Measurements from ENCODE around the gene CGB3.

The CGB3 gene

GRCh38 chr19:49017666-49018351 lies 6.3 kb downstream of the CGB3 start (continued):
- TF ChIP-seq, protein P1, sequence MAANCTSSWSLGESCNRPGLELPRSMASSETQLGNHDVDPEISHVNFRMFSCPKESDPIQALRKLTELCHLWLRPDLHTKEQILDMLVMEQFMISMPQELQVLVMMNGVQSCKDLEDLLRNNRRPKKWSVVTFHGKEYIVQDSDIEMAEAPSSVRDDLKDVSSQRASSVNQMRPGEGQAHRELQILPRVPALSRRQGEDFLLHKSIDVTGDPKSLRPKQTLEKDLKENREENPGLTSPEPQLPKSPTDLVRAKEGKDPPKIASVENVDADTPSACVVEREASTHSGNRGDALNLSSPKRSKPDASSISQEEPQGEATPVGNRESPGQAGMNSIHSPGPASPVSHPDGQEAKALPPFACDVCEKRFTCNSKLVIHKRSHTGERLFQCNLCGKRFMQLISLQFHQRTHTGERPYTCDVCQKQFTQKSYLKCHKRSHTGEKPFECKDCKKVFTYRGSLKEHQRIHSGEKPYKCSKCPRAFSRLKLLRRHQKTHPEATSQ (tag by site-specific recombination; IDR thresholded peaks at IDR 0.05): no peak
- TF ChIP-seq RBAK (tag by site-specific recombination; IDR thresholded peaks at IDR 0.05) (no peak), ZNF629 (tag by site-specific recombination; IDR thresholded peaks at IDR 0.05) (no peak), PRDM4 (tag by site-specific recombination; IDR thresholded peaks at IDR 0.05) (no peak), ZNF660 (tag by site-specific recombination; IDR thresholded peaks at IDR 0.05) (peak; percentile 63; the same call in 1 of the 2 replicates), ZNF626 (tag by site-specific recombination; IDR thresholded peaks at IDR 0.05) (no peak), ZNF121 (tag by site-specific recombination; IDR thresholded peaks at IDR 0.05) (no peak), ZNF157 (tag by site-specific recombination; IDR thresholded peaks at IDR 0.05) (no peak), WT1 (tag by site-specific recombination; IDR thresholded peaks at IDR 0.05) (no peak), ZNF292 (tag by site-specific recombination; IDR thresholded peaks at IDR 0.05; ENCODE audit: borderline replicate concordance, low read depth) (no peak), ZNF600 (tag by site-specific recombination; IDR thresholded peaks at IDR 0.05) (peak; percentile 64), ZNF677 (tag by site-specific recombination; IDR thresholded peaks at IDR 0.05) (no peak), YY2 (tag by site-specific recombination; IDR thresholded peaks at IDR 0.05) (no peak), ZNF792 (tag by site-specific recombination; IDR thresholded peaks at IDR 0.05) (no peak), ZNF664 (tag by site-specific recombination; IDR thresholded peaks at IDR 0.05) (no peak), ZNF132 (tag by site-specific recombination; IDR thresholded peaks at IDR 0.05; ENCODE audit: borderline replicate concordance) (no peak), KLF9 (tag by site-specific recombination; IDR thresholded peaks at IDR 0.05; ENCODE audit: low read depth) (peak; percentile 86), GLIS1 (tag by site-specific recombination; IDR thresholded peaks at IDR 0.05) (peak; percentile 49), ZNF138 (tag by site-specific recombination; IDR thresholded peaks at IDR 0.05; ENCODE audit: borderline replicate concordance) (no peak), ZSCAN30 (tag by site-specific recombination; IDR thresholded peaks at IDR 0.05) (0 out of 2 replicates have a peak, but pooled peaks have one; percentile 37), ZNF76 (tag by site-specific recombination; IDR thresholded peaks at IDR 0.05; ENCODE audit: borderline replicate concordance, low read depth) (no peak), IKZF3 (tag by site-specific recombination; IDR thresholded peaks at IDR 0.05) (0 out of 2 replicates have a peak, but pooled peaks have one; percentile 48), ZNF433 (tag by site-specific recombination; IDR thresholded peaks at IDR 0.05; ENCODE audit: low read depth) (no peak), ZBTB1 (tag by site-specific recombination; IDR thresholded peaks at IDR 0.05) (no peak), ZNF521 (tag by site-specific recombination; IDR thresholded peaks at IDR 0.05) (no peak), ZNF768 (tag by site-specific recombination; IDR thresholded peaks at IDR 0.05) (no peak), ZIC2 (tag by site-specific recombination; IDR thresholded peaks at IDR 0.05) (peak; percentile 85), KLF1 (tag by site-specific recombination; IDR thresholded peaks at IDR 0.05) (peak; percentile 93)
- TF ChIP-seq, protein P2, sequence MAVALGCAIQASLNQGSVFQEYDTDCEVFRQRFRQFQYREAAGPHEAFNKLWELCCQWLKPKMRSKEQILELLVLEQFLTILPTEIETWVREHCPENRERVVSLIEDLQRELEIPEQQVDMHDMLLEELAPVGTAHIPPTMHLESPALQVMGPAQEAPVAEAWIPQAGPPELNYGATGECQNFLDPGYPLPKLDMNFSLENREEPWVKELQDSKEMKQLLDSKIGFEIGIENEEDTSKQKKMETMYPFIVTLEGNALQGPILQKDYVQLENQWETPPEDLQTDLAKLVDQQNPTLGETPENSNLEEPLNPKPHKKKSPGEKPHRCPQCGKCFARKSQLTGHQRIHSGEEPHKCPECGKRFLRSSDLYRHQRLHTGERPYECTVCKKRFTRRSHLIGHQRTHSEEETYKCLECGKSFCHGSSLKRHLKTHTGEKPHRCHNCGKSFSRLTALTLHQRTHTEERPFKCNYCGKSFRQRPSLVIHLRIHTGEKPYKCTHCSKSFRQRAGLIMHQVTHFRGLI (tag by site-specific recombination; IDR thresholded peaks at IDR 0.05): no peak
- TF ChIP-seq, protein P3, sequence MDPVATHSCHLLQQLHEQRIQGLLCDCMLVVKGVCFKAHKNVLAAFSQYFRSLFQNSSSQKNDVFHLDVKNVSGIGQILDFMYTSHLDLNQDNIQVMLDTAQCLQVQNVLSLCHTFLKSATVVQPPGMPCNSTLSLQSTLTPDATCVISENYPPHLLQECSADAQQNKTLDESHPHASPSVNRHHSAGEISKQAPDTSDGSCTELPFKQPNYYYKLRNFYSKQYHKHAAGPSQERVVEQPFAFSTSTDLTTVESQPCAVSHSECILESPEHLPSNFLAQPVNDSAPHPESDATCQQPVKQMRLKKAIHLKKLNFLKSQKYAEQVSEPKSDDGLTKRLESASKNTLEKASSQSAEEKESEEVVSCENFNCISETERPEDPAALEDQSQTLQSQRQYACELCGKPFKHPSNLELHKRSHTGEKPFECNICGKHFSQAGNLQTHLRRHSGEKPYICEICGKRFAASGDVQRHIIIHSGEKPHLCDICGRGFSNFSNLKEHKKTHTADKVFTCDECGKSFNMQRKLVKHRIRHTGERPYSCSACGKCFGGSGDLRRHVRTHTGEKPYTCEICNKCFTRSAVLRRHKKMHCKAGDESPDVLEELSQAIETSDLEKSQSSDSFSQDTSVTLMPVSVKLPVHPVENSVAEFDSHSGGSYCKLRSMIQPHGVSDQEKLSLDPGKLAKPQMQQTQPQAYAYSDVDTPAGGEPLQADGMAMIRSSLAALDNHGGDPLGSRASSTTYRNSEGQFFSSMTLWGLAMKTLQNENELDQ (tag by site-specific recombination; IDR thresholded peaks at IDR 0.05; ENCODE audit: low read depth): no peak
- TF ChIP-seq, protein P4, sequence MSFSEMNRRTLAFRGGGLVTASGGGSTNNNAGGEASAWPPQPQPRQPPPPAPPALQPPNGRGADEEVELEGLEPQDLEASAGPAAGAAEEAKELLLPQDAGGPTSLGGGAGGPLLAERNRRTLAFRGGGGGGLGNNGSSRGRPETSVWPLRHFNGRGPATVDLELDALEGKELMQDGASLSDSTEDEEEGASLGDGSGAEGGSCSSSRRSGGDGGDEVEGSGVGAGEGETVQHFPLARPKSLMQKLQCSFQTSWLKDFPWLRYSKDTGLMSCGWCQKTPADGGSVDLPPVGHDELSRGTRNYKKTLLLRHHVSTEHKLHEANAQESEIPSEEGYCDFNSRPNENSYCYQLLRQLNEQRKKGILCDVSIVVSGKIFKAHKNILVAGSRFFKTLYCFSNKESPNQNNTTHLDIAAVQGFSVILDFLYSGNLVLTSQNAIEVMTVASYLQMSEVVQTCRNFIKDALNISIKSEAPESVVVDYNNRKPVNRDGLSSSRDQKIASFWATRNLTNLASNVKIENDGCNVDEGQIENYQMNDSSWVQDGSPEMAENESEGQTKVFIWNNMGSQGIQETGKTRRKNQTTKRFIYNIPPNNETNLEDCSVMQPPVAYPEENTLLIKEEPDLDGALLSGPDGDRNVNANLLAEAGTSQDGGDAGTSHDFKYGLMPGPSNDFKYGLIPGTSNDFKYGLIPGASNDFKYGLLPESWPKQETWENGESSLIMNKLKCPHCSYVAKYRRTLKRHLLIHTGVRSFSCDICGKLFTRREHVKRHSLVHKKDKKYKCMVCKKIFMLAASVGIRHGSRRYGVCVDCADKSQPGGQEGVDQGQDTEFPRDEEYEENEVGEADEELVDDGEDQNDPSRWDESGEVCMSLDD (tag by site-specific recombination; IDR thresholded peaks at IDR 0.05): no peak

Data from HEK293 (cell line).